Smooth muscle cell (in vitro differentiated cells): ENCODE measurements around the gene ASTL. TPM values are rescaled to one million over a fixed set of nuclear protein-coding genes. Genes with fewer than 3 reads are reported as not detected.

ENCODE experiments used
- DNase-seq: peaks from one replicate; lab custom pipeline; 2025; ENCODE audit not compliant: unreplicated experiment; lab: John Stamatoyannopoulos, UW
- H2AFZ ChIP-seq: fragments of 200-600 bp; sonication (generic); 2 replicates; pipeline ENCODE4 v1.6.0; 2016; ENCODE audit warnings: antibody characterized with exemption, low read depth, mild to moderate bottlenecking
- H3F3A ChIP-seq: fragments of 200-600 bp; sonication (generic); 2 replicates; pipeline ENCODE4 v1.6.0; 2017; ENCODE audit warnings: antibody characterized with exemption, low read depth
- H3K27ac ChIP-seq: fragments of 200-600 bp; sonication (generic); 2 replicates; pipeline ENCODE4 v1.5.1; 2016; ENCODE audit warnings: low read depth, mild to moderate bottlenecking
- H3K27me3 ChIP-seq: fragments of 200-600 bp; sonication (generic); 2 replicates; pipeline ENCODE4 v1.6.1; 2016; ENCODE audit warnings: low read depth, mild to moderate bottlenecking
- H3K36me3 ChIP-seq: fragments of 200-600 bp; sonication (generic); 2 replicates; pipeline ENCODE4 v1.5.1; 2016; ENCODE audit warnings: low read depth
- H3K4me1 ChIP-seq: fragments of 200-600 bp; sonication (generic); 2 replicates; pipeline ENCODE4 v1.5.1; 2016; ENCODE audit warnings: low read depth
- H3K4me2 ChIP-seq: fragments of 200-600 bp; sonication (generic); 2 replicates; pipeline ENCODE4 v1.6.0; 2016; ENCODE audit warnings: mild to moderate bottlenecking
- H3K4me3 ChIP-seq: fragments of 200-600 bp; sonication (generic); 2 replicates; pipeline ENCODE4 v1.5.1; 2016; ENCODE audit warnings: mild to moderate bottlenecking
- H3K79me2 ChIP-seq: fragments of 200-600 bp; sonication (generic); 2 replicates; pipeline ENCODE4 v1.6.0; 2016; ENCODE audit warnings: low read depth, mild to moderate bottlenecking
- H3K9ac ChIP-seq: fragments of 200-600 bp; sonication (generic); 2 replicates; pipeline ENCODE4 v1.6.0; 2016; ENCODE audit warnings: low read depth
- H3K9me3 ChIP-seq: fragments of 200-600 bp; sonication (generic); replicated peaks from 2 replicates; pipeline ENCODE4 v1.5.1; 2016; ENCODE audit warnings: low read depth
- H4K20me1 ChIP-seq: fragments of 200-600 bp; sonication (generic); 2 replicates; pipeline ENCODE4 v1.6.0; 2016; ENCODE audit warnings: low read depth
- CTCF ChIP-seq: fragments of 200-600 bp; sonication (generic); IDR thresholded peaks from 2 replicates; pipeline ENCODE4 v1.5.1; 2017; ENCODE audit warnings: borderline replicate concordance, mild to moderate bottlenecking, antibody characterized with exemption; ENCODE audit not compliant: insufficient read depth, poor library complexity, severe bottlenecking
- WGBS: methylation state at CpG from one replicate; pipeline ENCODE4 v1.1.7; 2016; ENCODE audit warnings: low lambda C conversion rate; 5-methylcytosine and 5-hydroxymethylcytosine counted together
- polyA plus RNA-seq: library from polyadenylated mRNA; unstranded; fragments of >200 nt; fragmentation: Nextera tagmentation; extraction: Ambion mirVana; gene quantifications from 2 replicates; pipeline ENCODE4 v1.2.1, GENCODE V29; 2016
- total RNA-seq: library from RNA; depleted of rRNA; stranded (reverse); fragments of >200 nt; gene quantifications from 2 replicates; pipeline ENCODE4 v1.2.3, GENCODE V29; 2014

ASTL gene
- total and polyA plus RNA-seq, 2 experiments from 2014 or later, result 0.40 TPM; not detected in 1

- peaks cover 4% of the 10 kb centered on the region for H3K4me1 ChIP-seq
- peak overlapping the region; percentile 20 for H3K9ac ChIP-seq
- no peaks in the 10 kb centered on the region for H3K9me3 ChIP-seq
- 39% methylated on average over 23 of the region's 29 CpGs for WGBS
- H3K27me3 ChIP-seq, result no peaks in the 10 kb centered on the region
- H3K27ac ChIP-seq, result peak overlapping the region; percentile 16
- peak overlapping the region; percentile 69 for H2AFZ ChIP-seq
- no peaks in the 10 kb centered on the region for H3K36me3 ChIP-seq
- no peaks in the 10 kb centered on the region for H3F3A ChIP-seq
- no peaks in the 10 kb centered on the region for H3K79me2 ChIP-seq
- H3K4me3 ChIP-seq, result no peak overlapping the region
- peaks cover 5% of the 10 kb centered on the region for H4K20me1 ChIP-seq
- TF ChIP-seq CTCF, result no peak
- H3K4me2 ChIP-seq, result peak overlapping the region; percentile 64
- DNase-seq, result peak; percentile 68
Observed at GRCh38 chr2:96148410-96149217, 10.3 kb upstream of the ASTL start.

- Histone ChIP-seq H3K27ac (peak overlapping the region; percentile 16), H2AFZ (no peak overlapping the region)
- no peak for TF ChIP-seq CTCF
Observed at GRCh38 chr2:96147593-96148201, 9.4 kb upstream of the ASTL start.

GRCh38 chr2:96146881-96147592, 8.7 kb upstream of the ASTL start:
- no peaks in the 10 kb centered on the region for H3K9me3 ChIP-seq
- H3K27me3 ChIP-seq, result no peaks in the 10 kb centered on the region
- no peak overlapping the region for H3K9ac ChIP-seq
- no peak overlapping the region for H3K4me3 ChIP-seq
- no peak for TF ChIP-seq CTCF
- H3K79me2 ChIP-seq, result no peaks in the 10 kb centered on the region
- DNase-seq, result no peak
- peaks cover 11% of the 10 kb centered on the region for H4K20me1 ChIP-seq
- H3K4me1 ChIP-seq, result peaks cover 4% of the 10 kb centered on the region
- WGBS, result 49% methylated on average over 9 of the region's 9 CpGs
- no peak overlapping the region for H2AFZ ChIP-seq
- peak overlapping the region; percentile 11 for H3K27ac ChIP-seq
- no peaks in the 10 kb centered on the region for H3K36me3 ChIP-seq
- H3K4me2 ChIP-seq, result no peak overlapping the region
- no peaks in the 10 kb centered on the region for H3F3A ChIP-seq

More at GRCh38 chr2:96147593-96148201, 9.4 kb upstream of the ASTL start:
- no peaks in the 10 kb centered on the region for H3K36me3 ChIP-seq
- peaks cover 11% of the 10 kb centered on the region for H4K20me1 ChIP-seq
- H3K4me3 ChIP-seq, result no peak overlapping the region
- H3F3A ChIP-seq, result no peaks in the 10 kb centered on the region
- H3K9me3 ChIP-seq, result no peaks in the 10 kb centered on the region
- no peak for DNase-seq
- no peak overlapping the region for H3K9ac ChIP-seq
- peak overlapping the region; percentile 64 for H3K4me2 ChIP-seq
- 74% methylated on average over 9 of the region's 9 CpGs for WGBS
- no peaks in the 10 kb centered on the region for H3K79me2 ChIP-seq
- no peaks in the 10 kb centered on the region for H3K27me3 ChIP-seq
- H3K4me1 ChIP-seq, result peaks cover 4% of the 10 kb centered on the region
